NCI-H446 treated with DMSO at 0.1 percent for 48 hours (cell line): ENCODE data around the gene ANKRD39.

Experiments used
- DNase-seq: peaks from one replicate; lab custom pipeline; 2025; lab: John Stamatoyannopoulos, UW

ANKRD39 gene

GRCh38 chr2:96887493-96888012 lies 29.7 kb upstream of the ANKRD39 start:
- no peak for DNase-seq

GRCh38 chr2:96885432-96886347 lies 27.9 kb upstream of the ANKRD39 start:
- no peak for DNase-seq

GRCh38 chr2:96884299-96885094 lies 26.7 kb upstream of the ANKRD39 start:
- no peak for DNase-seq

- DNase-seq: no peak
Measured at GRCh38 chr2:96883306-96883705, 25.5 kb upstream of the ANKRD39 start.

GRCh38 chr2:96882906-96883305 lies 25.1 kb upstream of the ANKRD39 start:
- DNase-seq: no peak

GRCh38 chr2:96882230-96882629 lies 24.4 kb upstream of the ANKRD39 start:
- DNase-seq: no peak

GRCh38 chr2:96881349-96882195 lies 23.8 kb upstream of the ANKRD39 start:
- DNase-seq: no peak

GRCh38 chr2:96880891-96881273 lies 23.1 kb upstream of the ANKRD39 start:
- DNase-seq: no peak

- no peak for DNase-seq
Measured at GRCh38 chr2:96879545-96880040, 21.8 kb upstream of the ANKRD39 start.

- DNase-seq: no peak
Measured at GRCh38 chr2:96878796-96879544, 21.2 kb upstream of the ANKRD39 start.

GRCh38 chr2:96878171-96878570 lies 20.4 kb upstream of the ANKRD39 start:
- no peak for DNase-seq

- no peak for DNase-seq
Measured at GRCh38 chr2:96877631-96878092, 19.8 kb upstream of the ANKRD39 start.

- DNase-seq: no peak
Measured at GRCh38 chr2:96877042-96877451, 19.2 kb upstream of the ANKRD39 start.

GRCh38 chr2:96876269-96877041 lies 18.6 kb upstream of the ANKRD39 start:
- DNase-seq: no peak

- DNase-seq: no peak
Measured at GRCh38 chr2:96875498-96876268, 17.9 kb upstream of the ANKRD39 start.

GRCh38 chr2:96874198-96874831 lies 16.5 kb upstream of the ANKRD39 start:
- DNase-seq: no peak

GRCh38 chr2:96873651-96874096 lies 15.9 kb upstream of the ANKRD39 start:
- no peak for DNase-seq

GRCh38 chr2:96872591-96873349 lies 15.0 kb upstream of the ANKRD39 start:
- DNase-seq: no peak
